ENCODE data around the gene ASCC2.
A peak's percentile ranks its signal among the peaks of the same experiment; 100 is the strongest.

Gene ASCC2

GRCh38 chr22:29750029-29750428, 88.0 kb downstream of the ASCC2 start:
- no peak for TF ChIP-seq CTCF (conservative IDR thresholded peaks at IDR 0.05; ENCODE audit: low read length)

DNA sequence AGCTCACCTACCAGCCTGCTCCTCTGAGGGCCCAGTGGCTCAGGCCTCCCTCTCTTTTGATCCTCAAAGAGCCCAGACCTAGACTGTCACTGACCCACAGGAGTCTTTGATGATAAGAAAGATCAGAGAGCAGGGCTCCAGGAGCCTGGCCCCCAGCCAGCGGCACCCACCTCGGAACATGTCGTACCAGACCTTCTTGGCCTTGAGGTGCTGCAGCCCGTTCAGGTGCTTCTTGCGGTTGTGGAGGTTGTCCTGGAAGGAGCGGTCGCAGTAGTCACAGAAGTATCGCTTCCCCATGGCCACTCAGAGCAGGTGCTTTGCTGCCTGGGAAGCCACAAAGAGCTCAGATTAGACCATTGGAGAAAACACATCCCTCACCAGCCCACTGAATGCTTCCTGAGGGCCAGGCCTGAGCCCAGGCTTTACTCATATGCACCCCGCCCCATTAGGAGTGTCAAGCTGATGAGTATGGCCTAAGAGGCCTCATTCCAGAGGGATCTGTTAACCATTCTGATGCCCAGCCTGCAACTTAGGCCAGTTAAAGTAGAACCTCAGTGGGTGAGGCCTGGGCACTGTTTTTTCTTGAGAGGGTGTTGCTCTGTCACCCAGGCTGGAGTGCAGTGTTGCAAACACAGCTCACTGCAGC, 89.7 kb downstream of the ASCC2 start:
- DNase-seq (ENCODE audit: low read depth) = no peak
- no peak for TF ChIP-seq CTCF (conservative IDR thresholded peaks at IDR 0.05; ENCODE audit: low read length)
- no peak overlapping the region for H3K4me3 ChIP-seq (ENCODE audit: low read length)

More at GRCh38 chr22:29750029-29750428, 88.0 kb downstream of the ASCC2 start:
- H3K4me3 ChIP-seq (ENCODE audit: low read length) = no peak overlapping the region
- DNase-seq (ENCODE audit: low read depth) = no peak

DNA sequence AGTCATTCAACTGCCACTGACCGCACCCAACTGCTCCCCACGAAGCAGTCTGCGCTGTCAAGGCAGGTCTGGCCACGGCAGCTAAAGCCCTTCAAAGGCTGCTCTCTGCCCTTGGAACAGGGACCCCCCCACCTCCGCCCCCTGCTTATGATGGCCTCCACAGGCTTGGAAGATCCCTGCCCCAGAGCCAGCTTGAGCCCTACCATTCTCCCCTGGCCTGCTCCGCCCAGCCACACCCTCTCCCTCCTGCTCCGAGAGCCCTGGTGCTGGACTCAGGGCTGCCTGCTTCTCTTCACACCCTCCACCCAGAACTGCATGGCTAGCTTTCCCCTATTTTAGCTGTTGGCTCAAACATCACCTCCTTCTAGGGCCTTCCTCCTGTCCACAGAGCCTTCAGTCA, 90.2 kb downstream of the ASCC2 start:
- no peak for DNase-seq (ENCODE audit: low read depth)
- no peak overlapping the region for H3K4me3 ChIP-seq (ENCODE audit: low read length)
- TF ChIP-seq CTCF (conservative IDR thresholded peaks at IDR 0.05; ENCODE audit: low read length) = no peak

GRCh38 chr22:29744902-29745301, 93.2 kb downstream of the ASCC2 start:
- DNase-seq (ENCODE audit: low read depth) = peak; percentile 86

GRCh38 chr22:29742326-29742725, 95.7 kb downstream of the ASCC2 start:
- H3K4me3 ChIP-seq (ENCODE audit: low read length) = no peak overlapping the region
- TF ChIP-seq CTCF (conservative IDR thresholded peaks at IDR 0.05; ENCODE audit: low read length) = no peak
- no peak for DNase-seq (ENCODE audit: low read depth)

More at GRCh38 chr22:29744902-29745301, 93.2 kb downstream of the ASCC2 start:
- TF ChIP-seq CTCF (conservative IDR thresholded peaks at IDR 0.05; ENCODE audit: low read length) = no peak
- H3K4me3 ChIP-seq (ENCODE audit: low read length) = no peak overlapping the region

GRCh38 chr22:29741926-29742325, 96.1 kb downstream of the ASCC2 start:
- no peak for TF ChIP-seq CTCF (conservative IDR thresholded peaks at IDR 0.05; ENCODE audit: low read length)
- no peak overlapping the region for H3K4me3 ChIP-seq (ENCODE audit: low read length)
- no peak for DNase-seq (ENCODE audit: low read depth)

- no peak overlapping the region for H3K4me3 ChIP-seq (ENCODE audit: low read length)
- no peak for DNase-seq (ENCODE audit: low read depth)
- no peak for TF ChIP-seq CTCF (conservative IDR thresholded peaks at IDR 0.05; ENCODE audit: low read length)
Observed at GRCh38 chr22:29740216-29740615, 97.9 kb downstream of the ASCC2 start.

Data from AG10803 (cell line).